K562 (cell line): ENCODE results near the gene ARPC1A.

Experiments used
- ATF3 ChIP-seq, 2 experiments: fragments of 450-650 bp in 1 of 2; sonication (generic) in 1 of 2; formaldehyde crosslinking in 1 of 2; IDR thresholded peaks in 1 of 2; conservative IDR thresholded peaks in 1 of 2; 2 replicates each; pipeline versions ENCODE4 v1.6.1 to v1.8.1; 2016 to 2023; ENCODE audit warnings: mild to moderate bottlenecking in 2 of 2, moderate library complexity in 2 of 2, inconsistent platforms in 1 of 2, missing genetic modification reagents in 1 of 2
- CBX5 ChIP-seq: IDR thresholded peaks from 2 replicates; pipeline ENCODE4 v1.6.1; 2014; ENCODE audit warnings: low read depth, borderline replicate concordance
- PHF8 ChIP-seq: fragments of 200-600 bp; sonication (generic); IDR thresholded peaks from 2 replicates; pipeline ENCODE4 v1.6.1; 2012; ENCODE audit warnings: mixed run types, mild to moderate bottlenecking, inconsistent platforms, low read length, moderate library complexity, borderline replicate concordance
- TF ChIP-seq, protein P1 (sequence below): sonication (generic); formaldehyde crosslinking; IDR thresholded peaks from 2 replicates; pipeline ENCODE4 v1.9.0; 2022; ENCODE audit warnings: mild to moderate bottlenecking, missing genetic modification reagents

- TF ChIP-seq, protein P1, sequence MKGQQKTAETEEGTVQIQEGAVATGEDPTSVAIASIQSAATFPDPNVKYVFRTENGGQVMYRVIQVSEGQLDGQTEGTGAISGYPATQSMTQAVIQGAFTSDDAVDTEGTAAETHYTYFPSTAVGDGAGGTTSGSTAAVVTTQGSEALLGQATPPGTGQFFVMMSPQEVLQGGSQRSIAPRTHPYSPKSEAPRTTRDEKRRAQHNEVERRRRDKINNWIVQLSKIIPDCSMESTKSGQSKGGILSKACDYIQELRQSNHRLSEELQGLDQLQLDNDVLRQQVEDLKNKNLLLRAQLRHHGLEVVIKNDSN: no peak
- TF ChIP-seq PHF8: no peak
- TF ChIP-seq ATF3 (IDR thresholded peaks at IDR 0.05): no peak
- no peak for TF ChIP-seq ATF3 (CRISPR knock-in tag; conservative IDR thresholded peaks at IDR 0.05)
- no peak for TF ChIP-seq CBX5
Observed at GRCh38 chr7:99339595-99339994, 13.9 kb downstream of the ARPC1A start.
